ENCODE measurements around the gene PARVB. TPM values are rescaled to one million over a fixed set of nuclear protein-coding genes. Genes with fewer than 3 reads are reported as not detected.

The PARVB gene
- total RNA-seq, 1 experiment from 2014 or later: 35.3 TPM

GRCh38 chr22:44165286-44165874 is 141.3 kb downstream of the PARVB start:
- Histone ChIP-seq H3K4me1 (replicated peaks; ENCODE audit: insufficient read depth) (no peaks in the 10 kb centered on the region), H2AFZ (no peak overlapping the region), H3F3A (ENCODE audit: insufficient read depth, low read depth) (no peaks in the 10 kb centered on the region), H3K27me3 (ENCODE audit: insufficient read depth, low read depth) (no peaks in the 10 kb centered on the region), H3K36me3 (ENCODE audit: low read depth) (no peaks in the 10 kb centered on the region), H3K4me3 (no peak overlapping the region), H3K27ac (no peak overlapping the region), H3K9me3 (ENCODE audit: insufficient read depth, low read depth) (no peaks in the 10 kb centered on the region), H3K79me2 (ENCODE audit: low read depth) (no peaks in the 10 kb centered on the region), H3K9me2 (ENCODE audit: insufficient read depth) (no peaks in the 10 kb centered on the region), H3K4me2 (no peak overlapping the region), H4K20me1 (ENCODE audit: insufficient read depth) (no peaks in the 10 kb centered on the region)
- DNase-seq: no peak
- TF ChIP-seq EZH2 (IDR thresholded peaks at IDR 0.05; ENCODE audit: low read depth) (no peak), CTCF (conservative IDR thresholded peaks at IDR 0.05) (no peak)
- ChIA-PET POLR2A (ENCODE audit: unreplicated experiment) (no interaction called here), CTCF (no interaction called here)
- intact Hi-C loops (cut with micrococcal nuclease; ENCODE audit: unreplicated experiment): no loop called here
- no TSS peak for BruUV-seq (replicated peaks)

DNA sequence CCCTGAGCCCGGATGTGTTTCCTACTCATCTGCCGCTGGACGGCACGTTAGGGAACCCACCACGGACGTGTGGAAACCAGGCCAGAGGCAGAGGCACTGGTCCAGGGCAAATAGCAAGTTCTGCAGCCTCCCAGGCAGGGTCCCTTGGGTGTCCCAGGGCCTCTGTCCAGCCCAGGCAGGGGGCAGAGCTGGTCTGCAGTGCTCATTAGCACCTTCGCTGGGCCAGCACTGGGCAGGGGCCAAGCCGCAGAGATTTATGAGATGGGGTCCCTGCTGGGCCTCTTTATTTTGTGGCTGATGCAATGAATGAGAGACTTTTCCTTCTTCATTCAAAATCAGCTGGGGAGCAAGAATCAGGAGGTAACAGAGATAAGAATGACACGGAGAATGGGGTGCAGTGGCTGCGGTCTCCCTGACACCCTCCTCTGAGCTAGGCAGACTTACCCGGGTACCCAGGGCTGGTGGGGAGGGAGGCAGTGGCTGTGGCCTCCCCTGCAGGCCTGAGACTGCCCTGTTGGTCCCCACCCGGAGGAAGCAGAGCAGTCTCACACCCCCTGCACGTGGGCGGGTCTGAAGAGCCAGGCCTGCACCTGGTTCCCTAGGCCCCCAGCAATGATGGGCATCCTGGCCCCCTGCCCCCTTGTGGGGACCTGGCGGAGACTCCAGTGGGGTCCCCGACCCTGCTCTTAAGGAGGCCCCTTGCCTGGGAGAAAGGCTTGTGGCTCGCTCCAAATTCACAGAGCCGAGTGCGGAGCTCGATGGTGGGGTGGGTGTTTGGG is 142.6 kb downstream of the PARVB start:
- Histone ChIP-seq H4K20me1 (ENCODE audit: insufficient read depth) (no peaks in the 10 kb centered on the region), H2AFZ (no peak overlapping the region), H3K4me1 (replicated peaks; ENCODE audit: insufficient read depth) (no peaks in the 10 kb centered on the region), H3K27ac (no peak overlapping the region), H3K9me3 (ENCODE audit: insufficient read depth, low read depth) (no peaks in the 10 kb centered on the region), H3K36me3 (ENCODE audit: low read depth) (no peaks in the 10 kb centered on the region), H3F3A (ENCODE audit: insufficient read depth, low read depth) (no peaks in the 10 kb centered on the region), H3K27me3 (ENCODE audit: insufficient read depth, low read depth) (no peaks in the 10 kb centered on the region), H3K4me3 (no peak overlapping the region), H3K79me2 (ENCODE audit: low read depth) (no peaks in the 10 kb centered on the region), H3K4me2 (no peak overlapping the region), H3K9me2 (ENCODE audit: insufficient read depth) (no peaks in the 10 kb centered on the region)
- no TSS peak for BruUV-seq (replicated peaks)
- no peak for TF ChIP-seq CTCF (conservative IDR thresholded peaks at IDR 0.05)
- no peak for TF ChIP-seq EZH2 (IDR thresholded peaks at IDR 0.05; ENCODE audit: low read depth)
- intact Hi-C loops (cut with micrococcal nuclease; ENCODE audit: unreplicated experiment): no loop called here
- POLR2A ChIA-PET (ENCODE audit: unreplicated experiment): interaction anchor here (0.7 kb wide), 1 partner anchor 457 kb away, joined by 4 read pairs; no protein-coding TSS in a partner anchor
- DNase-seq: no peak
- CTCF ChIA-PET: no interaction called here

GRCh38 chr22:44167501-44167900 is 143.4 kb downstream of the PARVB start:
- Histone ChIP-seq H2AFZ (no peak overlapping the region), H3F3A (ENCODE audit: insufficient read depth, low read depth) (no peaks in the 10 kb centered on the region), H3K36me3 (ENCODE audit: low read depth) (no peaks in the 10 kb centered on the region), H3K4me3 (no peak overlapping the region), H3K4me1 (replicated peaks; ENCODE audit: insufficient read depth) (no peaks in the 10 kb centered on the region), H3K27ac (no peak overlapping the region), H4K20me1 (ENCODE audit: insufficient read depth) (no peaks in the 10 kb centered on the region), H3K9me3 (ENCODE audit: insufficient read depth, low read depth) (no peaks in the 10 kb centered on the region), H3K9me2 (ENCODE audit: insufficient read depth) (no peaks in the 10 kb centered on the region), H3K79me2 (ENCODE audit: low read depth) (no peaks in the 10 kb centered on the region), H3K4me2 (no peak overlapping the region), H3K27me3 (ENCODE audit: insufficient read depth, low read depth) (no peaks in the 10 kb centered on the region)
- no peak for DNase-seq
- BruUV-seq (replicated peaks): no TSS peak
- POLR2A ChIA-PET (ENCODE audit: unreplicated experiment): interaction anchor here (0.7 kb wide), 1 partner anchor 456 kb away, joined by 4 read pairs; no protein-coding TSS in a partner anchor
- intact Hi-C loops (cut with micrococcal nuclease; ENCODE audit: unreplicated experiment): no loop called here
- TF ChIP-seq CTCF (conservative IDR thresholded peaks at IDR 0.05): no peak
- no peak for TF ChIP-seq EZH2 (IDR thresholded peaks at IDR 0.05; ENCODE audit: low read depth)
- CTCF ChIA-PET: no interaction called here
